A673 (cell line): ENCODE data around the gene SETDB2. TPM values are rescaled to one million over a fixed set of nuclear protein-coding genes. Genes with fewer than 3 reads are reported as not detected.

Experiments
- BruUV-seq: library from RNA; stranded (reverse); fragments of 400-500 nt; replicated peaks from 2 replicates; lab custom pipeline; 2021; lab: Mats Ljungman, UMichigan
- CTCF ChIA-PET: fragments of 300-600 bp; sonication (Branson Sonifier 250); formaldehyde crosslinking; loops from one replicate; lab custom pipeline; 2022; ENCODE audit warnings: antibody characterized with exemption; lab: Charles Lee
- POLR2A ChIA-PET: fragments of 300-600 bp; sonication (Branson Sonifier 250); formaldehyde crosslinking; loops from one replicate; lab custom pipeline; 2022; ENCODE audit warnings: antibody characterized with exemption; ENCODE audit not compliant: low non-redundant PET; lab: Charles Lee
- DNase-seq: peaks from one replicate; pipeline ENCODE4 v3.0.0-alpha.2; 2015; ENCODE audit warnings: low spot score
- H3K27ac ChIP-seq: fragments of 200-600 bp; sonication (generic); 2 replicates; pipeline ENCODE4 v1.5.1; 2016; ENCODE audit warnings: mixed run types, low read depth, mild to moderate bottlenecking, mixed read lengths, antibody characterized with exemption, low read length; ENCODE audit not compliant: poor library complexity, severe bottlenecking
- H3K27me3 ChIP-seq: fragments of 200-600 bp; sonication (generic); replicated peaks from 2 replicates; pipeline ENCODE4 v1.6.1; 2017; ENCODE audit warnings: mixed run types, low read depth, mild to moderate bottlenecking, mixed read lengths, antibody characterized with exemption, low read length; ENCODE audit not compliant: insufficient read depth, poor library complexity
- H3K36me3 ChIP-seq: fragments of 200-600 bp; sonication (generic); 2 replicates; pipeline ENCODE4 v1.6.1; 2016; ENCODE audit warnings: mixed run types, mild to moderate bottlenecking, mixed read lengths, antibody characterized with exemption, low read length; ENCODE audit not compliant: insufficient read depth, poor library complexity, severe bottlenecking
- H3K4me1 ChIP-seq: fragments of 200-600 bp; sonication (generic); 2 replicates; pipeline ENCODE4 v1.6.1; 2017; ENCODE audit warnings: mixed run types, mild to moderate bottlenecking, mixed read lengths, antibody characterized with exemption, low read length; ENCODE audit not compliant: insufficient read depth, poor library complexity, severe bottlenecking
- H3K4me3 ChIP-seq: fragments of 200-600 bp; sonication (generic); 2 replicates; pipeline ENCODE4 v1.5.1; 2016; ENCODE audit warnings: low read depth, mixed run types, mild to moderate bottlenecking, mixed read lengths, low read length; ENCODE audit not compliant: poor library complexity, severe bottlenecking
- H3K9me3 ChIP-seq: fragments of 200-600 bp; sonication (generic); 2 replicates; pipeline ENCODE4 v1.6.1; 2016; ENCODE audit warnings: mixed run types, low read depth, mild to moderate bottlenecking, mixed read lengths, antibody characterized with exemption, low read length; ENCODE audit not compliant: poor library complexity, severe bottlenecking
- EZH2 ChIP-seq: fragments of 200-600 bp; sonication (generic); IDR thresholded peaks from 2 replicates; pipeline ENCODE4 v1.6.1; 2017; ENCODE audit warnings: borderline replicate concordance, low read depth, mild to moderate bottlenecking, mixed read lengths, antibody characterized with exemption, low read length; ENCODE audit not compliant: poor library complexity, severe bottlenecking
- intact Hi-C: fragments of 100-400 bp; cut with micrococcal nuclease; formaldehyde crosslinking; loops from one replicate; pipeline ENCODE4 v1.10.0; 2022; ENCODE audit not compliant: unreplicated experiment
- total RNA-seq: library from RNA; stranded (reverse); gene quantifications from 2 replicates; pipeline ENCODE4 v1.2.3, GENCODE V29; 2021
- TF ChIP-seq, protein P1 (sequence below): fragments of 300-800, 200-600 bp; sonication (generic); conservative IDR thresholded peaks from 2 replicates; pipeline ENCODE4 v1.5.1; 2017; ENCODE audit warnings: low read depth, mild to moderate bottlenecking, antibody characterized with exemption, low read length, moderate library complexity, mixed read lengths

Gene SETDB2
- total RNA-seq, 1 experiment from 2014 or later = 3.8 TPM

DNA sequence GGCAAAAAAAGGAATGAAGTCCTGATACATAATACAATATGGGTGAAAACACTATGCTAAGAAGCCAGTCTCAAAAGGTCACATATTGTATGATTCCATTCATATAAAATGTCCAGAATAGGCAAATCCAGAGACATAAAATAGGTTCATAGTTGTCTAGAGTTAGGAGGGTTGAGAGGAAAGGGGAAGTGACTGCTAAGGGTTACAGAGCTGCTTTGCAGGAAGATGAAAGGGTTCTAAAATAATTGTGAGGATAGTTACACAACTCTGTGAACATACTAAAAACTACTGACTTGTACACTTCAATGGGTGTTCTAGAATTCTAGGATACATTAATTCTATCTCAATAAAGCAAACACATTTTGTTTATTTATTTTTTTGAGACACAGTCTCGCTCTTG lies 25.9 kb upstream of the SETDB2 start:
- no peak overlapping the region for H3K27ac ChIP-seq
- ChIA-PET POLR2A (no interaction called here), CTCF (no interaction called here)
- no peak for DNase-seq
- TF ChIP-seq, protein P1, sequence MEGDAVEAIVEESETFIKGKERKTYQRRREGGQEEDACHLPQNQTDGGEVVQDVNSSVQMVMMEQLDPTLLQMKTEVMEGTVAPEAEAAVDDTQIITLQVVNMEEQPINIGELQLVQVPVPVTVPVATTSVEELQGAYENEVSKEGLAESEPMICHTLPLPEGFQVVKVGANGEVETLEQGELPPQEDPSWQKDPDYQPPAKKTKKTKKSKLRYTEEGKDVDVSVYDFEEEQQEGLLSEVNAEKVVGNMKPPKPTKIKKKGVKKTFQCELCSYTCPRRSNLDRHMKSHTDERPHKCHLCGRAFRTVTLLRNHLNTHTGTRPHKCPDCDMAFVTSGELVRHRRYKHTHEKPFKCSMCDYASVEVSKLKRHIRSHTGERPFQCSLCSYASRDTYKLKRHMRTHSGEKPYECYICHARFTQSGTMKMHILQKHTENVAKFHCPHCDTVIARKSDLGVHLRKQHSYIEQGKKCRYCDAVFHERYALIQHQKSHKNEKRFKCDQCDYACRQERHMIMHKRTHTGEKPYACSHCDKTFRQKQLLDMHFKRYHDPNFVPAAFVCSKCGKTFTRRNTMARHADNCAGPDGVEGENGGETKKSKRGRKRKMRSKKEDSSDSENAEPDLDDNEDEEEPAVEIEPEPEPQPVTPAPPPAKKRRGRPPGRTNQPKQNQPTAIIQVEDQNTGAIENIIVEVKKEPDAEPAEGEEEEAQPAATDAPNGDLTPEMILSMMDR = no peak
- no peak for TF ChIP-seq EZH2
- H3K27me3 ChIP-seq = no peaks in the 10 kb centered on the region
- intact Hi-C loops = no loop called here
- H3K36me3 ChIP-seq = no peaks in the 10 kb centered on the region
- no peaks in the 10 kb centered on the region for H3K4me1 ChIP-seq
- no peak overlapping the region for H3K4me3 ChIP-seq
- H3K9me3 ChIP-seq = no peaks in the 10 kb centered on the region
- no TSS peak for BruUV-seq

DNA sequence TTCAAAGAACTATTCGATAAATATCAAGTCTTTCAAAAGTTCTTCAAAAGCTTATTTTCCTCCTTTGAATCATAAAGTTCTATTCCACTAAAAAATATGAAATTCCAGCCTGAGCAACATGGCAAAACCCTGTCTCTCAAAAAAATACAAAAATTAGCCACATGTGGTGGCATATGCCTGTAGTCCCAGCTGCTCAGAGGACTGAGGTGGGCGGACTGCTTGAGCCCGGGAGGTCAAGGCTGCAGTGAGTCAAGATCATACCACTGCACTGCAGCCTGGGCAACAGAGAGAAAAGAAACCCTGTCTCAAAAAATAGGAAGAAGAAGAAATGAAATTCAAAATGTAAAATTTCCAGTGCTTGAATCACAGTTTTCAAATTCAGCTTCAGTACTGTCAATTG lies 24.8 kb upstream of the SETDB2 start:
- Histone ChIP-seq H3K9me3 (no peaks in the 10 kb centered on the region), H3K27me3 (no peaks in the 10 kb centered on the region), H3K4me3 (no peak overlapping the region), H3K36me3 (no peaks in the 10 kb centered on the region), H3K27ac (no peak overlapping the region), H3K4me1 (no peaks in the 10 kb centered on the region)
- CTCF ChIA-PET = no interaction called here
- POLR2A ChIA-PET = no interaction called here
- DNase-seq = no peak
- no peak for TF ChIP-seq EZH2
- TF ChIP-seq, protein P1 = no peak
- intact Hi-C loops = no loop called here
- BruUV-seq = no TSS peak

GRCh38 chr13:49421391-49421790 lies 22.7 kb upstream of the SETDB2 start:
- TF ChIP-seq EZH2 = no peak
- TF ChIP-seq, protein P1 = peak; percentile 37

More at GRCh38 chr13:49421391-49421790, 22.7 kb upstream of the SETDB2 start:
- Histone ChIP-seq H3K4me3 (no peak overlapping the region), H3K27ac (no peak overlapping the region), H3K4me1 (no peaks in the 10 kb centered on the region), H3K27me3 (no peaks in the 10 kb centered on the region), H3K9me3 (no peaks in the 10 kb centered on the region), H3K36me3 (no peaks in the 10 kb centered on the region)
- DNase-seq = peak; percentile 45
- BruUV-seq = no TSS peak
- intact Hi-C loops = no loop called here
- ChIA-PET CTCF (no interaction called here), POLR2A (no interaction called here)
